ENCODE results near the gene IL1RAPL2.

Gene IL1RAPL2

DNA sequence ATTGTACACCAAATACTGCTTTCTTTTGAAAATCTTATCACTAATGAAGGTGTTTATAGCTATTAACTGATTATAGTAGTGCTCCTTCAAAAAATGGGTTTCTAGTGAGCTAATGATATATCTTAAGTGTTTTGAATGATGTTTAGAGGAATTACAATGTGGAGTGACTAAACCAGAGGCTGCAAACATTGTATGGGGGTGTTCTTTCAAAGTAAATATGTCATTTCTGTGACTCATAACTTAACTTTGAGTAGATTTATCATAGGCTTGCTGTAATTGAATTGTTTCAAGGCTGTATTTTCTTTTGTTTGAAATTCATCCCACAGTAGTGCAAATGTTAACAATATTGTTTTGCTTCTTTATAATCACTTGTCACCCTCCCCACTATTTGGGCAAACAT lies 141.6 kb downstream of the IL1RAPL2 start:
- TF ChIP-seq, protein P1, sequence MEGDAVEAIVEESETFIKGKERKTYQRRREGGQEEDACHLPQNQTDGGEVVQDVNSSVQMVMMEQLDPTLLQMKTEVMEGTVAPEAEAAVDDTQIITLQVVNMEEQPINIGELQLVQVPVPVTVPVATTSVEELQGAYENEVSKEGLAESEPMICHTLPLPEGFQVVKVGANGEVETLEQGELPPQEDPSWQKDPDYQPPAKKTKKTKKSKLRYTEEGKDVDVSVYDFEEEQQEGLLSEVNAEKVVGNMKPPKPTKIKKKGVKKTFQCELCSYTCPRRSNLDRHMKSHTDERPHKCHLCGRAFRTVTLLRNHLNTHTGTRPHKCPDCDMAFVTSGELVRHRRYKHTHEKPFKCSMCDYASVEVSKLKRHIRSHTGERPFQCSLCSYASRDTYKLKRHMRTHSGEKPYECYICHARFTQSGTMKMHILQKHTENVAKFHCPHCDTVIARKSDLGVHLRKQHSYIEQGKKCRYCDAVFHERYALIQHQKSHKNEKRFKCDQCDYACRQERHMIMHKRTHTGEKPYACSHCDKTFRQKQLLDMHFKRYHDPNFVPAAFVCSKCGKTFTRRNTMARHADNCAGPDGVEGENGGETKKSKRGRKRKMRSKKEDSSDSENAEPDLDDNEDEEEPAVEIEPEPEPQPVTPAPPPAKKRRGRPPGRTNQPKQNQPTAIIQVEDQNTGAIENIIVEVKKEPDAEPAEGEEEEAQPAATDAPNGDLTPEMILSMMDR (IDR thresholded peaks at IDR 0.05; ENCODE audit: extremely low read depth, missing control alignments), result no peak
- no peak for DNase-seq (ENCODE audit: low spot score)

DNA sequence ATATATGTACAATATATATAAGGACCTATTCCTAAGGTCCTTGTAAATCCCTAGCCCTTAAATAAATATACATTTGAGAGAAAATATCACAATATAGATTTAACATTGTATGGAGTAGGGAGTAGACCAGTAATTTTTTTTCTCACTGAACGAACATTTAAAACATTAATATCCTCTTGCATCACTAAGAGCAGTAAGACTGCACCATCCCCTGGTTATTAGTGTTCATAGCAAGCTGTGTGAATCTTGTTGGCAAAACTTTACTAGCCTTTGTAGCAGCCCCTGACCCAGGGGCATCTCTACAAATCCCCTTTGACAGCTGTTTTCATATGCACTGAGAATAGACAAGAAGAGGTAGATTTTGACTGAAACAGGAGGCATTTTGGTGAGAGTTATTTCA lies 146.5 kb downstream of the IL1RAPL2 start:
- DNase-seq (ENCODE audit: low spot score), result no peak

DNA sequence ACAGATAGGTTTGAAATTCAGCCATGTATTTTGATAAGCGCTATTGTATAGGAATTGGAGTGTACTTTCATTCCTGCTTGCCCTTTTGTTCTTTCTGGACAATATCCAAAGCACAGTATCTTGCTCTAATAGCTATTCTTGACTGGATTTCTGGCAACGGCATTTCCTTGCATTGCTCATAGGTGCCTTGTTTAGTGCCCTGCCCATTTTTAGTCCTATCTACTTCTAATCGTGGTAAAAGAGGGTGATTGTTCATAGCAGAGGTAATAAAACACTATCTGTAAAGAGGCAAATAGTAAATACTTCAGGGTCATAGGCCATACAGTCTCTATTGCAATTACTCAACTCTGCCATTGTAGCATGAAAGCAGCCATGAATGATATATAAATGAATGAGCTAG lies 155.9 kb downstream of the IL1RAPL2 start:
- no peak for DNase-seq (ENCODE audit: low spot score)
- TF ChIP-seq, protein P1 (IDR thresholded peaks at IDR 0.05; ENCODE audit: extremely low read depth, missing control alignments), result no peak

More for the DNA sequence above, 146.5 kb downstream of the IL1RAPL2 start:
- TF ChIP-seq, protein P1 (IDR thresholded peaks at IDR 0.05; ENCODE audit: extremely low read depth, missing control alignments), result no peak

DNA sequence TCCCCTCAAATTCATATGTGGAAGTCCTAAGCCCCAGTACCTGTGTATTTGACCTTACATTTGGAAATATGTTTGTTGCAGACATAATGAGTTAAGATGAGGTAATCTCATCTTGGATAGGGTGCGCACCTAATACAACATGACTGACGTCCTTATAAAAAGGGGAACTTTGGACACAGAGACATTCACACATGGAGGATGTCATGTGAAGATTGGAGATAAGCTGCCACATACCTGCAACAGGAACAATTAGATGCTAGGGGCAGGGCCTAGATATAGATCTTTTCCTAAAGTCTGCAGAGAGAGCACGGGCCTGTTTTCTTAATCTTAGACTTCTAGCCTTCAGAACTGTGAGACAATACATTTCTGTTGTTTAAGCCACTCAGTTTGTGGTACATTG lies 162.5 kb downstream of the IL1RAPL2 start:
- DNase-seq (ENCODE audit: low spot score), result no peak
- TF ChIP-seq, protein P1 (IDR thresholded peaks at IDR 0.05; ENCODE audit: extremely low read depth, missing control alignments), result no peak

DNA sequence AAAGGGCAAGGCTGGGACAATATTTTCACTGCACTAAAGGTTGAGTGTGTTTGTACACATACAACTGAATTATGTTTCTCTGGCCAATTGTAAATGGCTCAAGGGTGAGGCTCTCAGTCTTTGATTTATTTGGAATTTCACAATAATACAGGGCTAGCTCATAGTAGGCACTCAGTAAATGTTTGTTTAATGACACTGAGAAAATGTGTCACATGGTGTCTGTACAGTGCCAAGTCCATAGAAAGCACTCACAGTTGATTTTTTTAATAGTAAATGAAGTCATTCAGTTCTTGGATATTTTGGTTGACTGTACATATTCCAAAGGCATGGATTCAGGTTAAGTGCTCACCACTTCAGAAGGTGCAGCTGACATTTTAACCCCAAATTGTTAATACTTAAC lies 176.4 kb downstream of the IL1RAPL2 start:
- no peak for DNase-seq (ENCODE audit: low spot score)
- TF ChIP-seq, protein P1 (IDR thresholded peaks at IDR 0.05; ENCODE audit: extremely low read depth, missing control alignments), result no peak

DNA sequence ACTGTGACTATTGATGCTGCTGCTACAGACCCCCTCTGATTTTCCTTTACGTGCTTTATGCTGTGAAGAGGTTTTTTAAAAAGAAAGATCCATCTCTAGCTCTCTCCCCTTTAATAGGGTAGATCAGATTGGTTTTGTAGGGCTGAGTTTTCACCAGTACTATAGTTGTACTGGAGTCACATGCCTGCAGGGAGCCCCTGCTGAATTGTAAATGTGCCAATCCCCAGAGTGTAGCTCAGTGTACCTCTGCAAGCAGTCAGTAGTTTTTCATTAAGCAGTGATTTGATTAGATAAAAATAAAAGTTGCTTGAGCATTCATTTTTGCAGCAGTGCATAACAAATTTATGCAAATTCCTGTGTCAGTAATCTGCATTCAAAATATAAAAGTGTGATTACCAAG lies 179.2 kb downstream of the IL1RAPL2 start:
- DNase-seq (ENCODE audit: low spot score), result no peak
- TF ChIP-seq, protein P1 (IDR thresholded peaks at IDR 0.05; ENCODE audit: extremely low read depth, missing control alignments), result no peak

DNA sequence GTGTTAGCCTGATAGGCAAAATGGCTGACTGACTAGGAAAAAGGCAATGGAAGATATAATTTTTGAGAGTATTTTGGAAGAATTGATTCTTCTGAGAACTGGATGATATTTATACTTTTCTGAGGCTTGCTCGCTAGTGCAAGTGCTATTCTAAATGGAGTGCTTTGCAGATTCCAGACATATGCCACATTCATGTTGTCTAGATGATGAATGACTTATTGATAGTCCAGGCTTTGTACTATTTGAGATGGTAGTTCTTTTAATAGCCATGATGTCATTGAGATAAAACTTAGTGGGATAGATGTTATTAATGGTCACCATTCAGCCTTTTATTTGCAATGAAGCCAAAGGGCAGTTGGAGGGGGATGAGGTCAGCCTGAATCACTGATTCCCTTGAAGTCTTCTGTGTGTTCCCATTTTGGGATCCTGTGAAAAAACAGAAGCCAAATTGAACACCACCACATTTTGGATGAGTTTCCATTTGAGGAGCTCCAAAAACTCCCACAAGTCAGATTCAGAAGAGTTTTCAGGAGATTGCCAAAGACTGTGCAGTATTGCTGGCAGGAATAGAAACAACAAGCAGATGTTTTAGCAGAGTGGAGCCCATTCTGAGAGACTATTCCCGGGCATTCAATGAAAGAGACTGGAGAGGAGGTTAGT lies 184.1 kb downstream of the IL1RAPL2 start:
- TF ChIP-seq, protein P1 (IDR thresholded peaks at IDR 0.05; ENCODE audit: extremely low read depth, missing control alignments), result no peak
- DNase-seq (ENCODE audit: low spot score), result no peak
